HepG2 (cell line): Measurements from ENCODE around the gene SHISA9. TPM values are rescaled to one million over a fixed set of nuclear protein-coding genes. Genes with fewer than 3 reads are reported as not detected.

Source experiments
- HNRNPLL ChIP-seq: fragments of 200-400 bp; formaldehyde crosslinking; IDR thresholded peaks from 2 replicates; pipeline ENCODE4 v1.6.1; 2017; ENCODE audit warnings: mild to moderate bottlenecking, low read depth, low read length; ENCODE audit not compliant: poor library complexity, severe bottlenecking
- JUND ChIP-seq: sonication (generic); formaldehyde crosslinking; IDR thresholded peaks from 2 replicates; pipeline ENCODE4 v1.8.0; 2022; ENCODE audit warnings: mild to moderate bottlenecking, missing genetic modification reagents
- KDM1A ChIP-seq: IDR thresholded peaks from 2 replicates; pipeline ENCODE4 v1.6.1; 2016; ENCODE audit warnings: missing compliant biosample characterization
- NFYC ChIP-seq: IDR thresholded peaks from 2 replicates; pipeline ENCODE4 v1.6.1; 2016; ENCODE audit warnings: missing genetic modification reagents, missing compliant biosample characterization
- POLR2AphosphoS5 ChIP-seq: IDR thresholded peaks from 2 replicates; pipeline ENCODE4 v1.6.1; 2012; ENCODE audit warnings: low read depth, low read length
- SPEN ChIP-seq: sonication (generic); formaldehyde crosslinking; IDR thresholded peaks from 2 replicates; pipeline ENCODE4 v1.5.1; 2020; ENCODE audit warnings: low read depth, mild to moderate bottlenecking, missing genetic modification reagents
- ZNF230 ChIP-seq: sonication (generic); formaldehyde crosslinking; IDR thresholded peaks from 2 replicates; pipeline ENCODE4 v1.4.0; 2020; ENCODE audit warnings: mild to moderate bottlenecking, missing genetic modification reagents
- ZNF343 ChIP-seq: sonication (generic); formaldehyde crosslinking; IDR thresholded peaks from 2 replicates; pipeline ENCODE4 v1.4.0; 2020; ENCODE audit warnings: mild to moderate bottlenecking, missing genetic modification reagents
- polyA plus RNA-seq, 8 experiments: library from polyadenylated mRNA; depleted of rRNA in 3 of 8; stranded (reverse) in 7 of 8; unstranded in 1 of 8; fragments of >200 nt; fragmentation: Illumina TruSeq in 4 of 8; extraction: Trizol in 4 of 8; gene quantifications; 2 replicates each; pipeline versions ENCODE4 v1.2.1 to v1.2.3, GENCODE V29; 2011 to 2016; ENCODE audit warnings: low read depth in 4 of 8, missing spikeins in 1 of 8, mixed read lengths in 1 of 8; ENCODE audit not compliant: insufficient read depth in 1 of 8
- total RNA-seq, 5 experiments: library from RNA; depleted of rRNA; stranded (reverse); fragments of >200 nt; fragmentation: Illumina TruSeq; extraction: Trizol; gene quantifications; 2 replicates each; pipeline ENCODE4 v1.2.3, GENCODE V29; 2016; ENCODE audit warnings: low read depth in 1 of 5
- TF ChIP-seq, protein P1 (sequence below), 2 experiments: sonication (generic) in 1 of 2; formaldehyde crosslinking in 1 of 2; IDR thresholded peaks; 2 replicates each; pipeline versions ENCODE4 v1.5.1 to v1.6.1; 2011 to 2020; ENCODE audit warnings: borderline replicate concordance in 1 of 2, low read depth in 1 of 2, low read length in 1 of 2, mild to moderate bottlenecking in 1 of 2, missing genetic modification reagents in 1 of 2, moderate library complexity in 1 of 2
- TF ChIP-seq, protein P2 (sequence below): sonication (generic); formaldehyde crosslinking; IDR thresholded peaks from 2 replicates; pipeline ENCODE4 v1.5.0; 2020; ENCODE audit warnings: mild to moderate bottlenecking, missing genetic modification reagents, borderline replicate concordance
- TF ChIP-seq, protein P3 (sequence below): sonication (generic); formaldehyde crosslinking; IDR thresholded peaks from 2 replicates; pipeline ENCODE4 v1.5.0; 2020; ENCODE audit warnings: mild to moderate bottlenecking, missing genetic modification reagents, borderline replicate concordance

SHISA9 gene
- total and polyA plus RNA-seq, 2 of the 13 experiments (the other 11 are each of a cell fraction or from before 2014, with no cell fraction given) = 0.01 TPM; not detected in 1

DNA sequence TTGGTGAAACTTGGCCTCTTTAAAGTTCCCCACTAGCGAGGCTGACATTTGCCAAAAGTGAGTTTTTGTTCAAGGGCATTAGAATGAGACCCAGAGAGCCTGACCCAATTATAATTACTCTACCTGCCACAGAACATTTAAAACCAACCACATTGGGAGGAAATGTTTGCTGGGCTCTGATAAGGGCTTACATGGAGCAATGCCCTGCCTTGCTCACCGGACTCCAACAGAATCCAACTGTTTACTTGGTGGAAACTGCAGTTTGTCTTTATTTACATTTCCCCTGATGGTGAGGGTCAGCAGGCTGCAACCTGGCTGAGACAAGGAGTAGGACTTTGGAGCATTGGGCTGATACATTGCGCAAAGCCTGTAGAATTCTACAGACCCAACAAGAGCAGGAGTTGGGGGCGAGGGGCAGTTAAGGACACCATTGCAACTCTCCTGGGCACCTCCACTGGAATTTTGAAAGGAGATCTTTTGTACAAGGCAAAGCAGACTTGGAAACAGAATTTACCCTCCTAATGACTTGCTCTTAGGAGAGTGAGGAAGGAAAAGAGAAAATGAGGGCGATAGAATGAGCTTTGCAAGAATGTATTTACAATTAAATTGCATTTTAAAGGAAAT lies 368.6 kb downstream of the SHISA9 start (continued):
- TF ChIP-seq, protein P1, sequence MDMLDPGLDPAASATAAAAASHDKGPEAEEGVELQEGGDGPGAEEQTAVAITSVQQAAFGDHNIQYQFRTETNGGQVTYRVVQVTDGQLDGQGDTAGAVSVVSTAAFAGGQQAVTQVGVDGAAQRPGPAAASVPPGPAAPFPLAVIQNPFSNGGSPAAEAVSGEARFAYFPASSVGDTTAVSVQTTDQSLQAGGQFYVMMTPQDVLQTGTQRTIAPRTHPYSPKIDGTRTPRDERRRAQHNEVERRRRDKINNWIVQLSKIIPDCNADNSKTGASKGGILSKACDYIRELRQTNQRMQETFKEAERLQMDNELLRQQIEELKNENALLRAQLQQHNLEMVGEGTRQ (IDR thresholded peaks at IDR 0.05; ENCODE audit: low read depth, low read length) = no peak
- TF ChIP-seq, protein P1 (CRISPR knock-in tag; IDR thresholded peaks at IDR 0.05; ENCODE audit: borderline replicate concordance) = no peak
- TF ChIP-seq ZNF230 (CRISPR knock-in tag) (peak; percentile 92), SPEN (CRISPR knock-in tag) (peak; percentile 83; the same call in 1 of the 2 replicates), NFYC (peak; percentile 38; the same call in 1 of the 2 replicates), HNRNPLL (no peak), KDM1A (CRISPR knock-in tag) (peak; percentile 84; the same call in 1 of the 2 replicates), ZNF343 (CRISPR knock-in tag) (0 out of 2 replicates have a peak, but pooled peaks have one; percentile 64), JUND (peak; percentile 76), POLR2AphosphoS5 (no peak)
- TF ChIP-seq, protein P2, sequence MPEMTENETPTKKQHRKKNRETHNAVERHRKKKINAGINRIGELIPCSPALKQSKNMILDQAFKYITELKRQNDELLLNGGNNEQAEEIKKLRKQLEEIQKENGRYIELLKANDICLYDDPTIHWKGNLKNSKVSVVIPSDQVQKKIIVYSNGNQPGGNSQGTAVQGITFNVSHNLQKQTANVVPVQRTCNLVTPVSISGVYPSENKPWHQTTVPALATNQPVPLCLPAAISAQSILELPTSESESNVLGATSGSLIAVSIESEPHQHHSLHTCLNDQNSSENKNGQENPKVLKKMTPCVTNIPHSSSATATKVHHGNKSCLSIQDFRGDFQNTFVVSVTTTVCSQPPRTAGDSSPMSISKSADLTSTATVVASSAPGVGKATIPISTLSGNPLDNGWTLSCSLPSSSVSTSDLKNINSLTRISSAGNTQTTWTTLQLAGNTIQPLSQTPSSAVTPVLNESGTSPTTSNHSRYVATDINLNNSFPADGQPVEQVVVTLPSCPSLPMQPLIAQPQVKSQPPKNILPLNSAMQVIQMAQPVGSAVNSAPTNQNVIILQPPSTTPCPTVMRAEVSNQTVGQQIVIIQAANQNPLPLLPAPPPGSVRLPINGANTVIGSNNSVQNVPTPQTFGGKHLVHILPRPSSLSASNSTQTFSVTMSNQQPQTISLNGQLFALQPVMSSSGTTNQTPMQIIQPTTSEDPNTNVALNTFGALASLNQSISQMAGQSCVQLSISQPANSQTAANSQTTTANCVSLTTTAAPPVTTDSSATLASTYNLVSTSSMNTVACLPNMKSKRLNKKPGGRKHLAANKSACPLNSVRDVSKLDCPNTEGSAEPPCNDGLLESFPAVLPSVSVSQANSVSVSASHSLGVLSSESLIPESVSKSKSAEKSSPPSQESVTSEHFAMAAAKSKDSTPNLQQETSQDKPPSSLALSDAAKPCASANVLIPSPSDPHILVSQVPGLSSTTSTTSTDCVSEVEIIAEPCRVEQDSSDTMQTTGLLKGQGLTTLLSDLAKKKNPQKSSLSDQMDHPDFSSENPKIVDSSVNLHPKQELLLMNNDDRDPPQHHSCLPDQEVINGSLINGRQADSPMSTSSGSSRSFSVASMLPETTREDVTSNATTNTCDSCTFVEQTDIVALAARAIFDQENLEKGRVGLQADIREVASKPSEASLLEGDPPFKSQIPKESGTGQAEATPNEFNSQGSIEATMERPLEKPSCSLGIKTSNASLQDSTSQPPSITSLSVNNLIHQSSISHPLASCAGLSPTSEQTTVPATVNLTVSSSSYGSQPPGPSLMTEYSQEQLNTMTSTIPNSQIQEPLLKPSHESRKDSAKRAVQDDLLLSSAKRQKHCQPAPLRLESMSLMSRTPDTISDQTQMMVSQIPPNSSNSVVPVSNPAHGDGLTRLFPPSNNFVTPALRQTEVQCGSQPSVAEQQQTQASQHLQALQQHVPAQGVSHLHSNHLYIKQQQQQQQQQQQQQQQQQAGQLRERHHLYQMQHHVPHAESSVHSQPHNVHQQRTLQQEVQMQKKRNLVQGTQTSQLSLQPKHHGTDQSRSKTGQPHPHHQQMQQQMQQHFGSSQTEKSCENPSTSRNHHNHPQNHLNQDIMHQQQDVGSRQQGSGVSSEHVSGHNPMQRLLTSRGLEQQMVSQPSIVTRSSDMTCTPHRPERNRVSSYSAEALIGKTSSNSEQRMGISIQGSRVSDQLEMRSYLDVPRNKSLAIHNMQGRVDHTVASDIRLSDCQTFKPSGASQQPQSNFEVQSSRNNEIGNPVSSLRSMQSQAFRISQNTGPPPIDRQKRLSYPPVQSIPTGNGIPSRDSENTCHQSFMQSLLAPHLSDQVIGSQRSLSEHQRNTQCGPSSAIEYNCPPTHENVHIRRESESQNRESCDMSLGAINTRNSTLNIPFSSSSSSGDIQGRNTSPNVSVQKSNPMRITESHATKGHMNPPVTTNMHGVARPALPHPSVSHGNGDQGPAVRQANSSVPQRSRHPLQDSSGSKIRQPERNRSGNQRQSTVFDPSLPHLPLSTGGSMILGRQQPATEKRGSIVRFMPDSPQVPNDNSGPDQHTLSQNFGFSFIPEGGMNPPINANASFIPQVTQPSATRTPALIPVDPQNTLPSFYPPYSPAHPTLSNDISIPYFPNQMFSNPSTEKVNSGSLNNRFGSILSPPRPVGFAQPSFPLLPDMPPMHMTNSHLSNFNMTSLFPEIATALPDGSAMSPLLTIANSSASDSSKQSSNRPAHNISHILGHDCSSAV (CRISPR knock-in tag) = peak; percentile 46; the same call in 1 of the 2 replicates
- TF ChIP-seq, protein P3, sequence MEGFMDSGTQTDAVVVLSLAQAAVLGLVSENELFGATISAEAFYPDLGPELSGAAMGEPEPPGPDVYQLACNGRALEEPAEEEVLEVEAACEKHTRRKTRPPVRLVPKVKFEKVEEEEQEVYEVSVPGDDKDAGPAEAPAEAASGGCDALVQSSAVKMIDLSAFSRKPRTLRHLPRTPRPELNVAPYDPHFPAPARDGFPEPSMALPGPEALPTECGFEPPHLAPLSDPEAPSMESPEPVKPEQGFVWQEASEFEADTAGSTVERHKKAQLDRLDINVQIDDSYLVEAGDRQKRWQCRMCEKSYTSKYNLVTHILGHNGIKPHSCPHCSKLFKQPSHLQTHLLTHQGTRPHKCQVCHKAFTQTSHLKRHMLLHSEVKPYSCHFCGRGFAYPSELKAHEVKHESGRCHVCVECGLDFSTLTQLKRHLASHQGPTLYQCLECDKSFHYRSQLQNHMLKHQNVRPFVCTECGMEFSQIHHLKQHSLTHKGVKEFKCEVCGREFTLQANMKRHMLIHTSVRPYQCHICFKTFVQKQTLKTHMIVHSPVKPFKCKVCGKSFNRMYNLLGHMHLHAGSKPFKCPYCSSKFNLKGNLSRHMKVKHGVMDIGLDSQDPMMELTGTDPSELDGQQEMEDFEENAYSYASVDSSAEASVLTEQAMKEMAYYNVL (CRISPR knock-in tag) = peak; percentile 95
